Neuronal stem cell (in vitro differentiated cells): ENCODE results near the gene VSIR.

Source experiments
- DNase-seq: peaks from one replicate; pipeline ENCODE4 v3.0.0-alpha.2; 2013; ENCODE audit warnings: low spot score
- H2AFZ ChIP-seq: one replicate; pipeline ENCODE4 v1.6.1; 2013; ENCODE audit warnings: mild to moderate bottlenecking, low read length, inconsistent platforms
- H2AK5ac ChIP-seq: 2 replicates; pipeline ENCODE4 v1.6.1; 2013; ENCODE audit warnings: low read depth, mild to moderate bottlenecking, inconsistent platforms, low read length, moderate library complexity, mixed read lengths
- H2BK120ac ChIP-seq: 2 replicates; pipeline ENCODE4 v1.6.1; 2013; ENCODE audit warnings: low read depth, mild to moderate bottlenecking, inconsistent platforms, low read length, moderate library complexity, mixed read lengths
- H2BK12ac ChIP-seq: one replicate; pipeline ENCODE4 v1.6.1; 2013; ENCODE audit warnings: low read length, inconsistent platforms
- H2BK15ac ChIP-seq: 2 replicates; pipeline ENCODE4 v1.6.1; 2013; ENCODE audit warnings: mild to moderate bottlenecking, low read length, inconsistent platforms, mixed read lengths
- H2BK5ac ChIP-seq: one replicate; pipeline ENCODE4 v1.6.1; 2013; ENCODE audit warnings: inconsistent platforms, mild to moderate bottlenecking, low read length, moderate library complexity
- H3K14ac ChIP-seq: one replicate; pipeline ENCODE4 v1.6.1; 2013; ENCODE audit warnings: low read length, inconsistent platforms
- H3K18ac ChIP-seq: 2 replicates; pipeline ENCODE4 v1.6.1; 2013; ENCODE audit warnings: low read length, inconsistent platforms
- H3K23ac ChIP-seq: 2 replicates; pipeline ENCODE4 v1.6.1; 2013; ENCODE audit warnings: low read depth, mild to moderate bottlenecking, mixed read lengths, low read length, inconsistent platforms; ENCODE audit not compliant: poor library complexity
- H3K27ac ChIP-seq: replicated peaks from 3 replicates; pipeline ENCODE4 v1.5.1; 2013; ENCODE audit warnings: low read length, inconsistent platforms
- H3K27me3 ChIP-seq, 3 experiments: 2 replicates each; pipeline ENCODE4 v1.6.1; 2013; ENCODE audit warnings: low read length in 3 of 3, mild to moderate bottlenecking in 2 of 3, inconsistent platforms in 1 of 3, low read depth in 1 of 3, mixed read lengths in 1 of 3, moderate library complexity in 1 of 3; ENCODE audit not compliant: control insufficient read depth in 3 of 3, insufficient read depth in 3 of 3
- H3K36me3 ChIP-seq, 2 donors: replicated peaks in 1 of 2; 2 replicates each; pipeline ENCODE4 v1.6.1; 2013; ENCODE audit warnings: low read length in 2 of 2; ENCODE audit not compliant: control insufficient read depth in 2 of 2, insufficient read depth in 2 of 2
- H3K4ac ChIP-seq: 2 replicates; pipeline ENCODE4 v1.6.1; 2013; ENCODE audit warnings: inconsistent platforms, mild to moderate bottlenecking, low read length, moderate library complexity
- H3K4me1 ChIP-seq, 2 donors: 1 replicate in 1 of 2; 2 replicates in 1 of 2; pipeline ENCODE4 v1.6.1; 2013; ENCODE audit warnings: low read length in 2 of 2, low read depth in 1 of 2; ENCODE audit not compliant: control insufficient read depth in 2 of 2, insufficient read depth in 1 of 2
- H3K4me2 ChIP-seq: one replicate; pipeline ENCODE4 v1.6.1; 2013; ENCODE audit warnings: mild to moderate bottlenecking, low read length, inconsistent platforms; ENCODE audit not compliant: insufficient read depth, poor library complexity, severe bottlenecking
- H3K4me3 ChIP-seq, 2 donors: 2 replicates each; pipeline ENCODE4 v1.5.1; 2013; ENCODE audit warnings: low read length in 2 of 2, mild to moderate bottlenecking in 2 of 2, inconsistent platforms in 1 of 2, moderate library complexity in 1 of 2
- H3K79me1 ChIP-seq: one replicate; pipeline ENCODE4 v1.6.1; 2013; ENCODE audit warnings: low read depth, mild to moderate bottlenecking, inconsistent platforms, low read length, moderate library complexity
- H3K9ac ChIP-seq: one replicate; pipeline ENCODE4 v1.6.1; 2013; ENCODE audit warnings: mild to moderate bottlenecking, low read depth, low read length, inconsistent platforms; ENCODE audit not compliant: poor library complexity
- H3K9me3 ChIP-seq, 2 donors: replicated peaks in 1 of 2; 2 replicates each; pipeline versions ENCODE3 to v1.6.1; 2013; ENCODE audit warnings: low read length in 2 of 2, mild to moderate bottlenecking in 2 of 2, inconsistent platforms in 1 of 2, low read depth in 1 of 2, mixed read lengths in 1 of 2, moderate library complexity in 1 of 2; ENCODE audit not compliant: control insufficient read depth in 2 of 2, insufficient read depth in 1 of 2
- H4K8ac ChIP-seq: one replicate; pipeline ENCODE4 v1.6.1; 2013; ENCODE audit warnings: low read depth, mild to moderate bottlenecking, inconsistent platforms, low read length, moderate library complexity
- H4K91ac ChIP-seq: one replicate; pipeline ENCODE4 v1.6.1; 2013; ENCODE audit warnings: low read length, low read depth, mild to moderate bottlenecking, inconsistent platforms; ENCODE audit not compliant: poor library complexity
- WGBS, 2 donors: extraction: QIAGEN DNeasy Blood & Tissue Kit; methylation state at CpG; one replicate each; pipeline ENCODE4 v1.1.7; 2013; ENCODE audit warnings: missing lambda C conversion rate in 2 of 2, mixed read lengths in 1 of 2; ENCODE audit not compliant: insufficient read length in 2 of 2, insufficient replicate concordance in 1 of 2; ENCODE audit errors: extremely low coverage in 2 of 2; 5-methylcytosine and 5-hydroxymethylcytosine counted together

VSIR gene

GRCh38 chr10:71716426-71716825 is 56.9 kb downstream of the VSIR start:
- no peak overlapping the region for H2BK120ac ChIP-seq
- peaks cover 0 to 22% of the 10 kb centered on the region in 2 donors for H3K4me1 ChIP-seq
- peaks cover 0 to 25% (median 0%) of the 10 kb centered on the region in 3 experiments for H3K27me3 ChIP-seq
- H4K8ac ChIP-seq = no peak overlapping the region
- peaks cover 2% of the 10 kb centered on the region for H3K79me1 ChIP-seq
- no peak overlapping the region for H3K4me3 ChIP-seq
- no peak overlapping the region for H2BK5ac ChIP-seq
- no peaks in the 10 kb centered on the region for H3K9me3 ChIP-seq
- peak overlapping the region; percentile 41 for H2BK15ac ChIP-seq
- no CpG with 5 or more reads among the region's 5 CpGs for WGBS, 2 donors
- no peak overlapping the region for H3K23ac ChIP-seq
- H3K18ac ChIP-seq = peak overlapping the region; percentile 18
- no peak overlapping the region for H3K14ac ChIP-seq
- no peak overlapping the region for H2BK12ac ChIP-seq
- no peak for DNase-seq
- no peak overlapping the region for H4K91ac ChIP-seq
- H3K4ac ChIP-seq = peak overlapping the region; percentile 86
- no peaks in the 10 kb centered on the region for H3K36me3 ChIP-seq
- H2AK5ac ChIP-seq = no peak overlapping the region
- peak overlapping the region; percentile 34 for H3K9ac ChIP-seq
- no peak overlapping the region for H2AFZ ChIP-seq
- no peak overlapping the region for H3K27ac ChIP-seq
- no peak overlapping the region for H3K4me2 ChIP-seq

DNA sequence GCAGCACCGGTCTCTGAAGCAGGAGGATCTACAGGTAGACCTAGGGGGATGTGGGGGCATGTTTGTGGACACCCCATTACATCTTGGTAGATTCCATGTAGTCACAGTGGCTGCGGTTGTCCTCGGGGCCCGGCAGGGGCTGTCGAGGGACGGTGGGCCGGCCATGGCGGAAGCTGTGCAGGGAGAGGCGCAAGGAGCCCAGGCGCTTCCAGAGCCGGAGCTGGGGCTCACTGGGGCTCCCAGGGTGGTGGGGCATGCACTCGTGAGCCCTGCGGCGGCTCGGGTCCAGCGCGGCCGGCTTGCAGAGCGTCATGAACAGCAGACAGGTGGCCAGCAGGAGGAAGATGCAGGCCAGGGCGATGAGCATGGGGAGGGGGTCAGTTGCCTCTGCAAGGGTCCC is 57.5 kb downstream of the VSIR start:
- Histone ChIP-seq H3K4me3 (no peak overlapping the region), H3K9ac (peak overlapping the region; percentile 34), H3K23ac (peak overlapping the region; percentile 40), H3K79me1 (peaks cover 2% of the 10 kb centered on the region), H2BK12ac (no peak overlapping the region), H2AFZ (no peak overlapping the region), H3K36me3 (no peaks in the 10 kb centered on the region), H3K4ac (peak overlapping the region; percentile 86), H3K14ac (peak overlapping the region; percentile 63), H4K91ac (no peak overlapping the region), H2BK15ac (peak overlapping the region; percentile 41), H3K4me1 (peaks cover 0 to 22% of the 10 kb centered on the region in 2 donors), H3K27ac (no peak overlapping the region), H2BK5ac (no peak overlapping the region), H2AK5ac (no peak overlapping the region), H3K4me2 (no peak overlapping the region), H2BK120ac (no peak overlapping the region), H3K18ac (peak overlapping the region; percentile 52), H3K27me3 (peaks cover 0 to 20% (median 0%) of the 10 kb centered on the region in 3 experiments), H4K8ac (no peak overlapping the region), H3K9me3 (no peaks in the 10 kb centered on the region)
- no peak for DNase-seq
- WGBS, 2 donors = no CpG with 5 or more reads among the region's 20 CpGs

DNA sequence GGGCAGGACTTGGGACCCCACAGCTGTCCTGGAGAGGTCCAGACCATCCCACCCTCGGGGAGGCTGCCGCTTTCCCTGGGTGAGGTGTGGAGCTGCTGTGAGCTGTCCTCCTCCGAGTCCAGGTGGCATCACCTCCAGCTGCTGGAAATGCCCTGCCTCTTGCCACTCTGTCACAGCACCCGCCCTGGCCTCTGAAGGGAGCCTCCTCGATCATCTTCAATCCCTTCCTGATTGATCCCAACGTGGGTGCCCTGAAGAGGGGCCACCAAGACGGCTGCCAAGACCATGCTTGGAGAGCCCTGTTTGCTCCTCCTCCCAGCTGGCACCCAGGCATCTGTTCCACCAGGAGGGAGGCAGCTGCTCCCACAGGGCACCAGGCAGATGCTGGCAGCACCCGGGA is 58.3 kb downstream of the VSIR start:
- H4K91ac ChIP-seq = no peak overlapping the region
- H3K9ac ChIP-seq = no peak overlapping the region
- no peak for DNase-seq
- H2BK15ac ChIP-seq = no peak overlapping the region
- H3K36me3 ChIP-seq = no peaks in the 10 kb centered on the region
- no peak overlapping the region for H2BK5ac ChIP-seq
- no peak overlapping the region for H2BK120ac ChIP-seq
- H3K4me2 ChIP-seq = no peak overlapping the region
- H3K9me3 ChIP-seq = no peaks in the 10 kb centered on the region
- peak overlapping the region; percentile 1 for H3K14ac ChIP-seq
- no peak overlapping the region for H2BK12ac ChIP-seq
- H3K79me1 ChIP-seq = peaks cover 2% of the 10 kb centered on the region
- H3K4me1 ChIP-seq = peaks cover 0 to 18% of the 10 kb centered on the region in 2 donors
- H3K18ac ChIP-seq = peak overlapping the region; percentile 64
- no peak overlapping the region for H2AFZ ChIP-seq
- H4K8ac ChIP-seq = peak overlapping the region; percentile 57
- no peak overlapping the region for H3K23ac ChIP-seq
- no peak overlapping the region for H3K4me3 ChIP-seq
- no peak overlapping the region for H3K4ac ChIP-seq
- H3K27me3 ChIP-seq = peaks cover 0 to 17% (median 0%) of the 10 kb centered on the region in 3 experiments
- H2AK5ac ChIP-seq = peak overlapping the region; percentile 45
- WGBS, 2 donors = no CpG with 5 or more reads among the region's 8 CpGs
- no peak overlapping the region for H3K27ac ChIP-seq

DNA sequence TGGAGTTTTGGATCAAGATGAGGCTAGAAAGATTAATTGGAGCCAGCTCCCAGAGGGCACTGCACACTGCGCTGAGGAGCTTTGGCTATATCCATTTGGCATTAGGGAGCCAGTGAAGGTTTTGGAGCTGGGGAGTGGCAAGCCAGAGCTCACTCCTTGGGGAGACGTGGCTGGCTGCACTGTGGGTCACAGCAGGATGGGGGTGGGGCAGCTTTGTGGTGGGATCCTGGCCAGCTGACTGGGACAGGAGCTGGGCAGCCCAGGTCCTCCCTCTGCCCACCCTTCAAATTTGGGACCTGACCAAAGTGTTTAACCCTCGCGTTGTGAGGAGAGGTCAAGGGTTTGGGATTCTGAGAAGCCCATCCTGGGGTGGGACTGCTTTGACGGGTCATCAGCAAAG is 58.7 kb downstream of the VSIR start:
- no peak overlapping the region for H4K8ac ChIP-seq
- H2AK5ac ChIP-seq = peak overlapping the region; percentile 83
- peaks cover 0 to 12% (median 0%) of the 10 kb centered on the region in 3 experiments for H3K27me3 ChIP-seq
- no peak overlapping the region for H4K91ac ChIP-seq
- no peak overlapping the region for H2AFZ ChIP-seq
- WGBS, 2 donors = no CpG with 5 or more reads among the region's 5 CpGs
- no peak overlapping the region for H3K27ac ChIP-seq
- no peak overlapping the region for H2BK120ac ChIP-seq
- no peak overlapping the region for H3K9ac ChIP-seq
- H3K4ac ChIP-seq = no peak overlapping the region
- peak overlapping the region; percentile 32 for H2BK5ac ChIP-seq
- peak overlapping the region; percentile 64 for H3K18ac ChIP-seq
- peak overlapping the region; percentile 1 for H3K14ac ChIP-seq
- peaks cover 2% of the 10 kb centered on the region for H3K79me1 ChIP-seq
- DNase-seq = no peak
- H3K4me3 ChIP-seq = no peak overlapping the region
- H3K4me2 ChIP-seq = no peak overlapping the region
- no peak overlapping the region for H2BK12ac ChIP-seq
- H3K9me3 ChIP-seq = no peaks in the 10 kb centered on the region
- H3K23ac ChIP-seq = no peak overlapping the region
- H3K36me3 ChIP-seq = no peaks in the 10 kb centered on the region
- peaks cover 0 to 14% of the 10 kb centered on the region in 2 donors for H3K4me1 ChIP-seq
- H2BK15ac ChIP-seq = no peak overlapping the region
